HCEC 1CT (cell line): ENCODE data around the gene HSD3B7.
A peak's percentile ranks its signal among the peaks of the same experiment; 100 is the strongest.
"Not testable (repeated sequence)": the region's sequence is repeated elsewhere in the genome, so short reads cannot be mapped to it uniquely, and the experiment has no call there.

Experiments
- DNase-seq: peaks from one replicate; pipeline ENCODE4 v3.0.0-alpha.2; 2017

The HSD3B7 gene

DNA sequence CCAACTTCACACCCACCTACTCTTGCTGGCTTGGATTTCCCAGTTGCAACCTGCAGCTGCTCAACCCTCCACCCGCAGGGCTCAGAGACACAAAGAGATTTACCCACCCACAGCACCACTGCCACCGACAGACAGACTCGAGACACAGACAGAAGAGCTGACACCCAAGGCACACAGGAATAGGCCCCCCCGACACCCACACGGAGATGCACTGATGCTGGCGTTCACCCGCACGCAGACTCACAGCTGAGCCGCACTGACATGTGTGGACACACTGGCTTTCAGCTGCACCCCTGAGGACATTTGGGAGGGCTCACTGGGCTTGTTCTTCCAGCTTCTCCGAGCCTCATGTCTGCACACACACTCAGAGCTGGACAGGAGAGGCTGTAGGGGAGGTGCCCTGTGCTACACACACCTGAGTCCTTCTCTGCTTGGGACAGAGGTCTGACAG is 17.3 kb downstream of the HSD3B7 start:
- DNase-seq = no peak

DNA sequence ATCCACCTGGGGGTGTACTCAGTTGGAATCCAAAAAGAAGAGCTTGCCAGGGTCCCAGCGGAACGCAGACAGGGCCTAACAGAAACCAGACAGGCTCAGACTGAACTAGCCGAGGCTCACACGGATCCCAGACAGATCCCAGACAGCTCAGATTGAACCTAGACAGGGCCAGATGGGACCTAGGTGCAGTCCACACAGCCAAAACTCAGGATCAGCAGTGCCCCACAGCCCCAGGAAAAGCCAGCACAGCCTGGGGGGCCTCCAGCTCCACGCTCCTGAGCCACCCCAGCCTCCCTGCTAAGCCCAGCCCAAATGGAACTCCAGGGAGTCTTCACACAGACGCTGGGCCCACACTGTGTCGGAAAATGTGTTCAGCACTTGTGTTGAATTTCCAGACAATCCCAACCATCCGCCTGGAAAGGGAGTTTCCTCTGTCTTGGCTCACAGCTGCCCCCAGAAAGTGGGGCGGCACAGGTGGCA is 17.9 kb downstream of the HSD3B7 start:
- DNase-seq = no peak

DNA sequence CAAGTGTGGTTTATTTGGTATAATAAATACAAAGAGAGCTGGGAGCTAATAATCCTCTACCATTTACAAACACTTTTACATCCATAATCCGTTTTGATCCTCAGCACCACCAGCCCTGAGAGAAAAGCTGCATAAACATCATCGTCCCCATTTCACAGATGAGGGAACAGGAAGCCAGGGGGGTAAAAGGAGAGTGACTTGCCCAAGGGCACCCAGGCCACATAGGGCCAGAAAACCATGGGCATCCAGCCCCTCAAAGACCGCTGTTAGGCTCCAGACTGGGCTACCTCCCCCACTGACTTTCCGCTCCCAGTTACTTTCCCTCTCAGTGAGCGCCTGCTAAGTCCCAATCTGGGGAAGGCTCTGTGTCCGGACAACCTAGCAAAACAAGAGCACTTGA is 18.7 kb downstream of the HSD3B7 start:
- no peak for DNase-seq

DNA sequence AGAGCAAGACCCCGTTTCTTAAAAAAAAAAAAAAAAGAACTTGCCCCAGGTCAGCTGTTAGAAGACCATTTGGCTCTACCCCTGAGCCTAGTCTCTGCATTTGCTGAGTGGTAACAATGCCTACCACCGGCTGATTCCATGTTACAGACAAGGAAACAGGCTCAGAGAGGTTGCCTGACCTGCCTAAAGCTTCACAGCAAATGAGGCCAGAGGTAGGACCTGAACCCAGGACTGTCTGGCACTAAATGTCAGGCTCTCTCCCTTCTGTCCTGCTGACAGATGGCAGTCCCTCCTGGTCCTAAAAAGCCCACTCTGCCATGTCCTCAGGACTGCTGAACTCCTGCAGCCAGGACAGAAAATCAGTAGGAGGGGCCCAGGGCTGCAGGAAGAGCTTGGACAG is 19.7 kb downstream of the HSD3B7 start:
- no peak for DNase-seq

DNA sequence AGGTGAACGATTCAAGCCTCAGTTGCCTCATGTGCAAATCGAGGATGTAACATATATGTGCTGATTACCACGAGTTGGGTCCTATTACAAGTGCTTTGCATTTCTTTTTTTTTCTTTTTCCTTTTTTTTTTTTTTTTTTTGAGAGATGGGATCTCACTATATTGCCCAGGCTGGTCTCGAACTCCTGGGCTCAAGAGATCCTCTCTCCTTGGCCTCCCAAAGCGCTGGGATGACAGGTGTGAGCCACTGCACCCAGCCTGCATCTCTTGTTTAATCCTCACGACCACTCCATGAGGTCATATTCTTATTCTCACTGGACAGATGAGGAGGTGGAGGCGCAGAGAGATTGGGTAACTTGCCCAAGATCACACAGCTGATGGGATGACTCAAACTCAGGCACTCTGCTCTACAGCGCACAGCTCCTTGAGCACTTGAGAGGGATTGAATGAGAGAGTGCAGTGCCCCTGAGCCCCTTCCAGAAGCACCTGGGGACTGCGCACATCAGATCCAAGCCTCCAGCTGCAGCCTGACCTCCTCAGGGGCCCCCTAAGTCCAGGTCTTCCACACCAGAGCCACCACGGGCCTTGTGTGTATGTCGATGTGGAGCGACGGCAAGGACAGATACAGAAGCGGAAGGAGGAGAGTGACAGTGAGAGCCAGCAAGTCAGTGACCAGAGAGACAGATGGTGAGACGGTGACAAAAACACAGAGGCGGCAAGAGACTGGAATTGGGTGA is 20.5 kb downstream of the HSD3B7 start:
- peak; percentile 43 for DNase-seq

DNA sequence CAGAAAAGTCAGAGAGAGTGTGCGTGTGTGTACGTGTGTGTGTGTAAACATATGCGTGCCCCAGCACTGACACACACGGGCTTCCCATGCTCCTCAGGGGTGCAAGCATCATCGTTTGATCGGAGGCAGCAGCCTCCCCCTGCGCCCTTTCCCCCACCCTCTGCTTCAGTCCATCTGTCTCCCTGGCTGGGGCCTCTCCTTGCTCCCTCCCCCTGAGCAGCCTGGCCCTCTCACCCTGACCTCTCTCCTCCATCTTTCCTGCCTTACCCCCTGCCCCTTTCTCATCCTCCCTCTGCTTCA is 21.0 kb downstream of the HSD3B7 start:
- no peak for DNase-seq

DNA sequence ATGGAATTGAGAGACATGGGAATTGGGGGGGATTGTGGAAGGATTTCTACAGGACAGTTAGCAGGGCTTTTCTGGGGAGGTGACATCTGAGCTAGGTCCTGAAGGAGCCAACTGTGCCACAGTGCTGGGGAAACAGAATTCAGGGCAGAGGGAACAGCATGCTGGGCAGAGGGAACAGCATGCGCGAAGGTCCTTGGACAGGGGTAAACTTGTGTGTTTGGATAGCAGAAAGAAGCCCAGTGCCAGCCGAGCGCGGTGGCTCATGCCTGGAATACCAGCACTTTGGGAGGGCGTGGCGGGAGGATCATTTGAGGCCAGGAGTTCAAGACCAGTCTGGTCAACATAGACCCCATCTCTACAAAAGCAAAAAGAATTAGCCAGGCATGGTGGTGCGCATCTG is 21.6 kb downstream of the HSD3B7 start:
- DNase-seq = no peak

DNA sequence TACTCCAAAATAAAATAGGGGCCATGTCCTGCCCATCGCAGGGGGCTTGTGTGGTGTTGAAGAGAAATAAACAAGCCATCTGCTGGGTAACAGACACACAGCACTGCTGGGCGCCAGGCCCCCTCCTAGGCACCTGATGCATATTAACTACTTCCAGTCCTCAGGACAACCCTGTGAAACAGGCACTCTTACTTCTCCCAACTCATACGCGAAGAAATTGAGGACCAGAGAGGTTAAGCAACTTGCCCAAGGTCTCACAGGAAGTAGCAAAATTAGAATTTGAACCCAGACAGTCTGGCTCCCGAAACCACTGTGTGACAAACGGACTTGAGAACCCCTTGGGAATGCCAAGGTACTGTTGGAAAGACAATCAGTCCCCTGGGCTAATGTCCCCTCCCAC is 22.7 kb downstream of the HSD3B7 start:
- DNase-seq = no peak

DNA sequence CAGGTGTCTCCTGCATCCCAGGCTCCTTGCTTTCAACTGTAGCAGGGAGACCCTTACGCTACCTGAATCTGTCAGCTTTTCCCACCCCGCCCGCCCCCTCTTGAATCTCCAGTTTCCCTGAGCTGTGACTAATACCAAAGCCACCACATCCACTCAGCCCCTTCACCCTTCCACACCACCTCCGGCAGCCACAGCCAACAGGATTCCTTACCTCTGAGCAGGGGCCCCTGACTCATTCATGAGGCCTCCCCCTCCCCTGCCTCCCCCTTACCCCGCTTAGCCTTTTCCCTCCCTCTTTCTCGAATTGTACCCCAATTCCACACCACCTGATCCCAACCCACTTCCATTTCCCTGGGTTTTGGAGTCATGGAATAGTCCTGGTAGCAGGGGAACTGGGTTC is 23.1 kb downstream of the HSD3B7 start:
- DNase-seq = peak; percentile 71

DNA sequence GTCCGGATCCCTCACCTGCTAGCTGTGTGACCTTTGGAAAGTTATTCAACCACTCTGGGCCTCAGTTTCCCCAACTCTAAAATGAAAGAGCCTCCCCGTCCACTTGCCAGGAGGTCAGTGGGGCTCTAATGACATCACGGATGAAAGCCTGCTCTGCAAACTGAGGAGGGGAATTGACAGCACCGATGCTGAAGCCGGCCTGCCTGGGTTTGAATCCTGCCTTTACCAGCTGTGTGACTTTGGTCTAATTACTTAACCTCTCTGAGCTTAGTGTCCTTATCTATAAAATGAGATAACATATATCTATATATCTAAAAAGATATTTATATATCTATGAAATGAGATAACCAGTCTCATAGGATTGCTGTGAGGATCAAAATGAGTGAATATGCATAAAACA is 23.5 kb downstream of the HSD3B7 start:
- DNase-seq = no peak

DNA sequence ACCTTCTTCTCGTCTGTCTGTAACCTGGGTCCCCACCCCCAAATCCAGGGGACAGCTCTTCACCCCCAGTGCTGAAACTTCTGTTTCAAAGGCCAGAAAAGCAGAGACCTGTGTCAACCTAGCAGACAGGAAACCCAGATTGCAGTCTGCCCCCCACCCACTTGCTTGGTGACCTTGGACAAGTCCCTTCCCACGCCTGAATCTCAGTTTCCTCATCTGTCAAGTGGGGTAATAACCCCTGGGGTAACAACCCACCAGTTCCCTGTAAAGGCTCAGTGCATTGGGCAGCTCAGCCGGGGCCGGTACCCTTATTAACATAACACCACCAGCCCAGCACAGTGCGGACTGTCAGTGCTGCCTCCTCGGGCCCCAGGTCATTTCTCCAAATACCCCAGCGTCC is 24.1 kb downstream of the HSD3B7 start:
- no peak for DNase-seq

DNA sequence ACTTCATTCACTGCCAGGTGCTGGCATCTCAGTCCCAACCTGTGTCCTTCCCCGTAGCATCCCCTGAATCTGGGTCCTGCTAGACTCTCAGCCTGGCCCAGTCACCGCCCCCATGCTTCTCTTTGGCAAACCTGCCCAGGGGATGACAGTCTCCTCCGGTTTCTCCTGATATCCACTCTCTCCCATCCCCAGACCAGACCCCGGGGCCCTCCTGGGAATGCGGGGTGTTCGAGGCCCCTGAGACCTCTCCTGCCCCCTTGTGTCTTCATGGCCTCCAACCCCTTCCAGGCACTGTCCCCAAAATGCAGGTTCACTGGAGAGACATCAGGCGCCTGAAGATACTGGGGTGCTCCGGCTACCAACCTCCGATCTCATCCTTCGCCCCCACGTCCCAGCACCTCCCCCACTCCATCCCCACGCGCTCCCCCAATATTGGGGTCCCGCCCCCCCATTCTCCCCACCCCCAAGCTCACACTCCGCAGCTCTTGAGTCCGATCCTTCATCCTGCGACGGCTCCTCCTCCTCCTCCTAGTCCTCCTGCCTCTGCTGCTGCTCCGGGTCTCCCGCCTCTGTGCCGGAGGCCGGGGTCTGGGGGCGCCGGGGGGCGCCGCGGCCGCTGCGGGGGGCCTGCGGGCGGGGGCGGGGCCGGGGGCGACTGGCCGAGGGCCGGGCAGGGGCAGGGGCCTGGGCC is 25.0 kb downstream of the HSD3B7 start:
- no peak for DNase-seq

DNA sequence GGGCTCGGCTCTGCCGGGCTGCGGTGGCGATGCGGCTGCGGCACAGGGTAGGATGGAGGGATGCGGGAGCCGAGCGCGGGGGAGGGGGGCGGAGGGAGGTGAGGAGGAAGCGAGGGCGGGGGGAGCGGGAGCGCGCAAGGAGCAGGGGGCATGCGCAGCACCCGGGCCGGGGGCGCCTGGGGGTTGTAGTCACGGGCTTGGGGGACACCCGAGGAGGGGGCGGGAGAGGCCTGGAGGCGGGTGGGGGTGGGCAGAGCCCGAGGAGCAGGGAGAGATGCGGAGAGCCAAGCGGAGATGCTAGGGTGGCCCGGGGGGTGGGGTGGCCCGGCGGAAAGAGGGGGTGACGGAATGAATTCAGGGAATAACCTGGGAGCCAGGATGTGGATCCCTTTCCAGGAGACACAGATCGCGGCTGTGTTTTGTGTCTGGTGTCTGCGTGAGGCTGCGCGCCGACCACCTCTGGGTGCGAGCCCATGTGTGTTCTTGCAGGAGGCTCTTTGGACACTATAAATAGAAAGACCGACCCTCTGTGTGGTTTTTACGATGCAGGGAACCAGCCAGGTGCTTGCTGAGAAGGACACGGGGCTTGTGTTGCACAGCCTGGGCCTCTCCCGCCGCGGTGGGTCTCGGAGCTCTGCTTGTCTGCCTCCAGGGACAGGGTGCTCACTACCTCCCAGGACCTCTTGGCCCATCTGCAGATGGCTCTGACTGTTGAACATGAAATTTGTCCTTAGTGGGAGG is 25.7 kb downstream of the HSD3B7 start, which contains the start of gene STX1B:
STX1B (minus strand) TSS at position 54 of the 741 bp plus-strand sequence. CDS start 242 bp downstream, outside the sequence.
- DNase-seq = no peak

DNA sequence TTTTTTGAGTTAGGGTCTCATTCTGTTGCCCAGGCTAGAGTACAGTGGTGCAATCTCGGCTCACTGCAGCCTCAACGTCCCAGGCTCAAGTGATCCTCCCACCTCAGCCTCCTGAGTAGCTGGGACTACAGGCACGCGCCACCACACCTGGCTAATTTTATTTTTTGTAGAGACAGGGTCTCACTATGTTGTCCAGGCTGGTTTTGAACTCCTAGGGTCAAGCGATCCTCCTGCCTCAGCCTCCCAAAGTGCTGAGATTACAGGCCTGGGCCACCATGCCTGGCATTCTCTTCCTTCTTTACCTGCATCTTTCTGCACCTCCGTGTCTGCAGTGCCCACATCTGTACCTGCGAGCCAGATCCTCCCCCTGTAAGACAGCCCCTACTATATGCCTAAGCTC is 26.8 kb downstream of the HSD3B7 start:
- not testable (repeated sequence) for DNase-seq

DNA sequence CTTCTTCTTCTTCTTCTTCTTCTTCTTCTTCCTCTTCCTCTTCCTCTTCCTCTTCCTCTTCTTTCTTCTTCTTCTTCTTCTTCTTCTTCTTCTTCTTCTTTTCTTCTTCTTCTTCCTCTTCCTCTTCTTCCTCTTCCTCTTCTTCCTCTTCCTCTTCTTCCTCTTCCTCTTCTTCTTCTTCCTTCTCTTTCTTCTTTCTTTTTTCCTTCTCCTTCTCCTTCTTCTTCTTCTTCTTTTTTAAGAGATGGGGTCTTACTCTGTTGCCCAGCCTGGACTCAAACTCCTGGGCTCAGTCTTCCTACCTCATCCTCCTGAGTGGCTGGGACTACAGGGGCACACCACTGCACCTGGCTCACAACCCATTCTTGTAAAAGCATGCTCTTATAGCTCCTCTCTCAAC is 28.3 kb downstream of the HSD3B7 start:
- DNase-seq = not testable (repeated sequence)

DNA sequence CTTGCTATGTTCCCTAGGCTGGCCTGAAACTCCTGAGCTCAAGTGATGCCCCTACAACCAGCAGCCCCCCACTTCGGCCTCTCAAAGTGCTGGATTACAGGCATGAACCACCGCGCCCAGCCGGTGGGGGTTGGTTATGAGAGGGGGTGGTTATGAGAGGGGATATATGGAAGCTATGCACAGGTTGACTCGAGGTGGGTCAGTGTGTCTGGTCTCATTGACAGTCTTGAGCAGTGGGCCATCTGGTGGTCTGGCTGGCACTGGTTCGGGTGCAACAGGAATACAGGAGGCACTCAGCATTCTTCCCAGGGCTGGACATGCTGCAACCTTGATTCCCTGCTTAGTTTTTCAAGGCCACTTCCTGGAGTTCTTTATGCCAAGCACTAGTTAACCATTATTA is 31.0 kb downstream of the HSD3B7 start:
- no peak for DNase-seq

DNA sequence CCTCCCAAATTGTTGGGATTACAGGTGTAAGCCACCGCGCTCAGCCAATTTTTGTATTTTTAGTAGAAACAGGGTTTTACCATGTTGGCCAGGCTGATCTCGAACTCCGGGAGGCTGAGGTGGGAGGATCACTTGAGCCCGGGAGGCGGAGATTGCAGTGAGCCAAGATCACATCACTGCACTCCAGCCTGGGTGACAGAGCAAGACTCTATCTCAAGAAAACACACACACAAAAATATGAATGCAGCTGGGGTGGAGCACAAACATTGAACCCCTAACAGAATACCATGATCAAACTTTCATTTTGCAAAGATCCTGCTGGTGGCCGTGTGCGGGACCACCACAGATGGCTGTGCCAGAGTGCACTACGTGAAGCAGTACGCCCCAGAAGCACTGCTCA is 32.7 kb downstream of the HSD3B7 start:
- DNase-seq = not testable (repeated sequence)

DNA sequence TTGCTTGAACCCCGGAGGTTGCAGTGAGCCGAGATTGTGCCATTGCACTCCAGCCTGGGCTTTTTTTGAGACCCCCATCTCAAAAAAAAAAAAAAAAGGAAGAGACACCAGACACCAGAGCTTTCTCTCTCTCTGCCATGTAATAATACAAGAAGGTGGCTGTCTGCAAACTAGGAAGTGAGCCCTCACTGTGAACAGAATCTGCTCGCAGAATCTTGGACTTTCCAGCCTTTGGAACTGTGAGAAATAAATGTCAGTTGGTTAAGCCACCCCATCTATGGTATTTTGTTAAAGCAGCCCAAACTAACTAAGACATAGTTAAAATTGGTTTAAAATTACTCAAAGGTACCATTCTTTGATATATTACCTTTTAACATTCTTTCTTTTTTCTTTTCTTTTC is 35.5 kb downstream of the HSD3B7 start:
- DNase-seq = no peak

DNA sequence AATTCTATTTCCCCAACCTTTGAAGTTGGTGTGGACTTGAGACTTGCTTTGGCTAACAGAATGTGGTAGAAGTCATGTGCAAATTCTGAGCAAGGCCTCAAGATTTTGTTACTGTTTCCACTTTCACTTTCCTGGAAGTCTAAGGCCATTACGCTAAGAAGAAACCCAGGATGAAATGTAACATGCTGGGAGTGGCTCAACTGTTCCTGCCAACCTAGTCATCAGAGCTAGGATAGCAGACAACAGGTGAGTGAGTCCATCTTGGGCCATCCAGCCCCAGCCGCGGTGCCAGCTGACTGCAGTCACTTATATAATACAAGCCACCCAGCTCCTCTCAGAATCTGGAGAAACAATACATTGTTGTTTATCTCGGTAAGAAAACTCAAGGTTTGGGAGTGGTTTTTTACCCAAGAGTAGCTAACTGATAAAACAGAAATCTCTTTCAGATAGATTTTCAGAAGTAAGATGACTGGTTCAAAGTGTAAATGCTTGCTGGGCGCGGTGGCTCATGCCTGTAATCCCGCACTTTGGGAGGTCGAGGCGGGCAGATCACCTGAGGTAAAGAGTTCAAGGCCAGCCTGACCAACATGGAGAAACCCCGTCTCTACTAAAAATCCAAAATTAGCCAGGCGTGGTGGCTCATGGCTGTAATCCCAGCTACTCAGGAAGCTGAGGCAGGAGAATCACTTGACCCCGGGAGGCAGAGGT is 37.7 kb downstream of the HSD3B7 start:
- DNase-seq = no peak

DNA sequence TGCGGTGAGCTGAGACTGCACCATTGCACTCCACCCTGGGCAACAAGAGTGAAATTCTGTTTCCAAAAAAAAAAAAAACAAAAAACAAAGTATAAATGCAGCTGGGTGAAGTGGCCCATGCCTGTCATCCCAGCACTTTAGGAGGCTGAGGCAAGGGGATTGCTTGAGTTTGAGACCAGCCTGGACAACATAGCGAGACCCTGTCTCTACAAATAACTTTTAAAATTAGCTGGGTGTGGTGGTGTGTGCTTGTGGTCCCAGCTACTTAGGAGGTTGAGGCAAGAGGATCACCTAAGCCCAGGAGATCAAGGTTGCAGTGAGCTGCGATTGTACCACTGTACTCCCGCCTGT is 38.2 kb downstream of the HSD3B7 start:
- DNase-seq = no peak

DNA sequence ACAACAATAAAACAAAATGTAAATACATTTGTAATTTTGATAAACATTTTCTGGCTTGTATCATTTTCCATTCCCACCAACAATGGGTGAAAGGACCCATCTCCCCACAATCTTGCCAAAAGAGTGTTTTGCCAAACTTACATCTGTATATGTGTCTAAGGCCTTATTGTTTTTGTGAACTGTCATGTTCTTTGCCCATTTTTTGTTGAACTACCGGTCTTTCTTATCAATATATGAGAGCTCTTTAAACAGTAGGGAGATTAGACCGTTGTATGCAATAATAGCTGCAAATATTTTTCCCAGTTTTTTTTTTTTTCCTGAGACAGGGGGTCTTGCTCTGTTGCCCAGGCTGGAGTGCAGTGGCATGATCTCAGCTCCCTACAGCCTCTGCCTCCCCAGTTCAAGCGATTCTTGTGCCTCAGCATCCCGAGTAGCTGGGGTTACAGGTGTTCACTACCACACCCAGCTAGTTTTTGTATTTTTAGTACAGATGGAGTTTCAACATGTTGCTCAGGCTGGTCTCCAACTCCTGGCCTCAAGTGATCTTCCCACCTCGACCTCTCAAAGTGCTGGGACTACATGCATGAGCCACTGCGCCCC is 38.7 kb downstream of the HSD3B7 start:
- no peak for DNase-seq

DNA sequence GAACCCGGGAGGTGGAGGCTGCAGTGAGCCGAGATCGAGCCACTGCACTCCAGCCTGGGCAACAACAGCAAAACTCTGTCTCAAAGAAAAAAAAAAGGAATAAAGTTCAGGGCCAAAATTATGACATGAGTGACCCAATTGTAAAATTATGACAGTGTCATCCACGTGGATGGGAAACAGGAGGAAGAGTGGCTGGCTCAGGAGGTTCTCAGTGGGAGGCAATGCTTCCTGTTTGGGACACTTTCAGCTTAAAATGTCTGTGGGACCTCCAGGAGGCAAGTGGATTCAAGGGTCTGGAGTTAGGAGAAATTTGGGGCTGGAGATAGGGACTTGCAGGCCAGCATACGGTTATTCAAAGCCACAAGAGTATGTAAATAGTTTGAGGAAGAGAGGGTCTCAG is 40.3 kb downstream of the HSD3B7 start:
- DNase-seq = no peak

DNA sequence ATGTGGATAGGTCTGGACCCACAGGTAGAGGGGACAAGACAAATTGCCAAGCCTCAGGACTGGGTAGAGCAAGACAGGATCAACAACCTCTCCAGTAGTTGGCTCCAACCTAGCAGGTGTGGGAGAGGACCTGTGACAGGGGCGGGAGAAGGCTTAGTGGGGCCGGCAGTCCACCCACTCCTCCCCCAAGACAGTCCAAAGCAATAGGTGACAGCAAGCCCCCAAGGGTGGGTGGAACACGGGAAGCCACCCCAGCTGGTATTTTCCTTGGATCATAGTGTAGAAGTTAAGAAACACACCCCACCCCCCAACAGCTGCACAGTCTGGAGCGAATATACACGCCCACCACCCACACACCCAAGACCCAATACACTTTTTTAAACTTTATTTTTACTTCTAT is 44.3 kb downstream of the HSD3B7 start:
- DNase-seq = no peak
